Measurements from ENCODE around the gene CPNE2. TPM values are rescaled to one million over a fixed set of nuclear protein-coding genes. Genes with fewer than 3 reads are reported as not detected.

Gene CPNE2
- total RNA-seq = 10 to 100 TPM; 27.4 to 56.5 (median 40.7) TPM

GRCh38 chr16:57091975-57092785, at the start of gene CPNE2:
TSS of gene CPNE2 (plus strand) at chr16:57092583. CDS start at chr16:57110743, 18,160 bp downstream.
- TF ChIP-seq CTCF (IDR thresholded peaks at IDR 0.05; ENCODE audit: low read depth) = no peak

GRCh38 chr16:57043248-57043647, 49.1 kb upstream of the CPNE2 start:
- TF ChIP-seq CTCF (IDR thresholded peaks at IDR 0.05; ENCODE audit: low read depth) = no peak

- no peak for TF ChIP-seq CTCF (IDR thresholded peaks at IDR 0.05; ENCODE audit: low read depth)
These were observed 47.3 kb upstream of the CPNE2 start for GRCh38 chr16:57044931-57045693.

- TF ChIP-seq CTCF (IDR thresholded peaks at IDR 0.05; ENCODE audit: low read depth) = no peak
These were observed 46.5 kb upstream of the CPNE2 start for GRCh38 chr16:57045694-57046381.

GRCh38 chr16:57048095-57048494, 44.3 kb upstream of the CPNE2 start:
- no peak for TF ChIP-seq CTCF (IDR thresholded peaks at IDR 0.05; ENCODE audit: low read depth)

GRCh38 chr16:57049678-57050077, 42.7 kb upstream of the CPNE2 start:
- TF ChIP-seq CTCF (IDR thresholded peaks at IDR 0.05; ENCODE audit: low read depth) = no peak

Data from subcutaneous adipose tissue (tissue), 4 donors.